Fibroblast of skin of right biceps (primary cell): ENCODE data around the gene NPDC1.
"Not testable (repeated sequence)": the region's sequence is repeated elsewhere in the genome, so short reads cannot be mapped to it uniquely, and the experiment has no call there.

Source experiments
- DNase-seq: peaks from one replicate; pipeline ENCODE4 v3.0.0-alpha.2; 2013

The NPDC1 gene

DNA sequence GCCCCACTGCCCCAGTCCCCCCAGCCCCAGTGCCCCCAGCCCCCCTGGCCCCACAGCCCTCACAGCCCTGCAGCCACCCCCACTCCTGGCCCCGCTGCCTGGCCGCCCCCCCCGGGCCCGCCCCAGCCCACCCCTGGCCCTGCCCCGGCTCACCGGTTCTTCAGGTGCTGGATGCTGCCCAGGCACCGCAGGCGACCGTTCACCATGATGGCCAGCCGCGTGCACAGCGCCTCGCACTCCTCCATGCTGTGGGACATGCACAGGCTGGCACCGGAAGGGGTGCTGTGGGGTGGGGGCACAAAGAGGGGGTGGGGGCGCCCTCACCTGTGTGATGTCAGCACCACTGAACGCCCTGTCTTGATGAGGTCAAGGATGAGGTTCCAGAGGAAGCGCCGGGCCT lies 36.8 kb downstream of the NPDC1 start:
- DNase-seq: no peak

DNA sequence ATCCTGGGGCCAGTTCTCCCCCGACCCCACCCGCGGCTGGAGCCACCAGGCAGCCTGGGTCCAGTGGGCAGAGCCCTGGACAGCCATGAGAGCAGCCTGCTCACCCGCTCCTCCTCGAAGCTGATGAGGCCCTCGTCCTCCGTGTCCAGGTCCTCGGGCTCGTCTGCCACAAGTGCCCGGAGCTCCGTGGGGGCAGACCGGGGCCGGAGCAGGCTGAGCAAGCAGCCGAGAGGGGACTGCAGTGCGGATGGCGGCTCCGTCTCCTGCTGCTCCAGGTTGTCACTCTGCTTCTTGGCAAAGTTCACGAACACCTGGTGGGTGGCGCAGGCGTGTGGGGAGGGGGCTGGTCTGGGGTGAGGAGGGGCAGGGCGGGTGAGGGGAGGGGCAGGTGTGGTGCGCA lies 37.7 kb downstream of the NPDC1 start:
- no peak for DNase-seq

DNA sequence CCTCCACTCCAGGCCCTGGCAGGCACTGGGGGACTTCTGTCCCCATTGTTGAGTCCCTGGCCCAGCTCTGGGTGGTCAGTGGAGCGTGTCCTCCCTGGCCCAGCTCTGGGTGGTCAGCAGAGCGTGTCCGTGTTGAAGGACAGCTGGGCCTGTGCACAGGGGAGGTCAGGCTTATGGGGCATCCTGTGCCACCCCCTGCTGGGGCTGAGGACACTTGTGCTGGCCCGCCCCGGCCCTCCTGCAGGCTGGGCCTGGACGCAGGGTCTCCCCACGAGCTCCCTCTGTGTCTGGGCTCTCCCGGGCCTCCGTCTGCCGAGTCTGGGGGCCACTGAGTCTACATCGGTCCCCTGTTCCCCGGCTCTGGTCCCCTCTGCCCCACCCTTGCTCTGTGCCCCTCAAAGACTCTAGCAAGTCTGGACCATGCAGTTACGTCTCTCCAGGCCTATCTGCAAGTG lies 38.1 kb downstream of the NPDC1 start:
- DNase-seq: no peak

DNA sequence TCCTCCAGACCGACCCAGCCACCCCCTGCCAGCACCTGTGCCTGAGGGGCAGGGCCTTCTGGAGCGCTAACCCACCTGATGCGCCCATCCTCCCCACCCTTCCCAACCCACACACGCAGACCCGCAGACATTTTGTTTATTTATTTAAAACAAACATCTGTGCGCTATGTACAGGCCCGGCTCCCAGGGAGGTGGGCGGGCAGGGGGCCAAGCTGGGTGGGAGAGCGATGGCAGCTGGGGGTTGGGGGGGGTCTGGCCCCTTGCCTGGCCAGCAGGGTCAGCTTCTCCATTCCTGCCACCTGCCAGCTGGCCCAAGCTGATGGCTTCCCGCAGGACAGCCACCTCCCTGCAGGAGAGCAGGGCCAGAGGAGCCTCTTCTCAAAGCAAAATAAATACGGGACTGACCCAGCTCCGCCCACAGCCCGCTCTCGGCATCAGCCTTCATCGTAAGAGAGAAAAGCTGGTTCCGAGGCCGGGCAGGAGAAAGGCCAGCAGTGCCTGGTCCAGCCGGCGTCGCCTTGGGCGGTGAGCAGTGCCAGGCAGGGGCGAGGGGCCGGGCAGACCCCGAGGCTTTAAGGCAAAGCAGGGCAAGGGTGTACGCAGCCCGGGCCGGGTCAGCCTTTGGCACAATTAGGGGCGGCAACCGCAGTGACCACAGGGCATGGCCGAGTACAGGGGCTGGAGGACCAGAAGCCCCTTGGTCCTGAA lies 38.7 kb downstream of the NPDC1 start:
- no peak for DNase-seq

DNA sequence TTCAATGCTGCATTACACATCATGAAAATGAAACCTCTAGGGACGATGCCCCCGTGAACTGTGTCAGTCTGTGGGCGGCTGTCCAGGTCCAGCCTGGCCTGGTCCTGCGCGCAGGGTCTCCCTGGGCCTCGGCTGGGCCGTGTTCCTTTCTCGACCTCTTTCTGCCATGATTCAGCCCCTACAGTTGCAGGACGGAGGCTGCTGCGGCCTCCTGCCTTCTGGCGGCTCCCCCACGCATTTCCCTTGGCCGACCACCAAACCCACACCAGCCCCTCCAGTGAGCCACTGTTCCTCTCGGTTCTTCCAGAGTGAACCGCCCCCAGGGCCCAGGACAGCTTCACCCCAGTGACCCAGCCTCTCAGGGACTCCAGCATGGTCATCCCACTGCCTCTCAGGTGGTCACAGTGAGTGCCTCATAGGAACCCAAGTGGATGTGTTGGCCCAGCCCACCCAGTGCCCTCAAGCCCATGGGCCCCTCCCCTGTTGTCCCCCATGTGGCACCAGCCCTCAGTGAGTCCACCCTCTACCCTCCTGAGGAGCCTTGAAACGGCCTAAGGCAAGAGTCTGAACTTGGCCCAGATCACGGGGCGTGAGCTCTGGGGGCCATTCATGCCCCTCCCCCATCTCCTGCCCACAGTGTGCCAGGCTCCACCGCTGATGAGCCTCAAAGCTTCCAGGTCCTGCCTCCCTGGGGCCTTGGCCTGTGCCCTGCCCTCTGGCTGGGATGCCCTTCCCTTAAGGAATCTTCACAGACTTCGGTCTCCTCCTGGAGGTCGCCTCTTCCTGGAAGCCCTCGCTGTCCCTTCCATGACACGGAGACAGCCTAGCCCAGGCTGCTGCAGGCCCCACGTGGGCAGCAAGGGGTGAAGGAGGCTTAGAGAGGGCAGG lies 39.6 kb downstream of the NPDC1 start:
- DNase-seq: no peak

DNA sequence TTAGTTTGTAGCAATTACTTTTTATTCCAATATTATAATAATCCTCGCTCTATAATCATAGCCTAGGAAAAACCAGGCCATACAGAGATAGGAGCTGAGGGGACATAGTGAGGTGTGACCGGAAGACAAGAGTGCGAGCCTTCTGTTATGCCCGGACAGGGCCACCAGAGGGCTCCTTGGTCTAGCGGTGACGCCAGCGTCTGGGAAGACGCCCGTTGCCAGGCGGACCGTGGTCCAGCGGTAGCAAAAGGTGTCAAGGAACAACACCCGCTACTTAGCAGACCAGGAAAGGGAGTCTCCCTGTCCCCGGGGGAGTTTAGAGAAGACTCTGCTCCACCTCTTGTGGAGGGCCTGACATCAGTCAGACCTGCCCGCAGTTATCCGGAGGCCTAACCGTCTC lies 41.7 kb downstream of the NPDC1 start:
- not testable (repeated sequence) for DNase-seq

DNA sequence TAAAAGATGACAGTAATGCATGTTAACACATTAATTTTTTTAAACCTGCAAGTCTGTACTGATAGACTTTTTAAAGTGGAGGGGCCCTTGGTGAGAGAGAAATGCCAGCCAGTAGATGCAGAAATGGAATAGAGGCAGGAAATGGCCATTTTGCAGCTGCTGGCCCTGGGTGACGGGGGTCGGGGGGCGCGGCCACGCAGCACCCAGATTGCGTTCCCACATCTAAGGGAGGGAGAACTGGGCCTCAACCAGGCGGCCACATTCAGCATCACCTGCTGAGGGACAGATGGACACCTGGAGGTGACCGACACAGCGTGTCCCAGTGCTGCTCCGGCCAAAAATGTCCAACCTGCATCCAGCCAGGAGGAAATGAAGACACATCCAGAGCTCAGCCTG lies 43.3 kb downstream of the NPDC1 start:
- DNase-seq: no peak

DNA sequence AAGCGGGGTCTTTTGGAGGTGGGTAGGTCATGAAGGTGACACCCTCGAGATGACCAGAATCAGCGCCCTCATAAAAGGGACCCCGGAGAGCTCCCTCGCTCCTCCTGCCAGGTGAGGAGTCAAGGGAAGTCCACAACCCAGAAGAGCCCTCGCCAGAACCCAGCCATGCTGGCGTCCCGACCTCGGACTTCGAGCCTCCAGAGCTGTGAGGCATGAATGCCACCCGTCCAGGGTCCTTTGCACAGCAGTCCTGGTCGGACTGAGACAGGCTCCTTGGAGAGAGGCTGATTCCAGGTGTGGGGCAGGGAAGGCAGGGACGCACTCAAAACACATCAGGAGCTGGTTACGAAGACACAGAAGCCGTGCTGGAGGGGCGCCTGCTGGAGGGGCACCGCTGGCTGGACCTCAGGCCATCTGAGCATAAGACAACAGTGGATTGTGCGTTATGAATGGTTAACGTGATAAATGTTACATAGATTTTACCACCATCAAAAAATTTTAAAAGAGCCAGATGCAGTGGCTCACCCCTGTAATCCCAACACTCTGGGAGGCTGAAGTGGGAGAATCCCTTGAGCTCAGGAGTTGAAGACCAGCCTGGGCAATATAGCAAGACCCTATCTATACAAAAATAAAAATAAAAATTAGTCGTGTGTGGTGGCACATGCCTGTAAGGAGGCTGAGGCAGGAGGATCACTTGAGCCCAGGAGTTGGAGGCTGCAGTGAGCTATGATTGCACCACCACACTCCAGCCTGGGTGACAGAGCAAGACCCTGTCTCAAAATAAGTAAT lies 43.9 kb downstream of the NPDC1 start:
- no peak for DNase-seq

DNA sequence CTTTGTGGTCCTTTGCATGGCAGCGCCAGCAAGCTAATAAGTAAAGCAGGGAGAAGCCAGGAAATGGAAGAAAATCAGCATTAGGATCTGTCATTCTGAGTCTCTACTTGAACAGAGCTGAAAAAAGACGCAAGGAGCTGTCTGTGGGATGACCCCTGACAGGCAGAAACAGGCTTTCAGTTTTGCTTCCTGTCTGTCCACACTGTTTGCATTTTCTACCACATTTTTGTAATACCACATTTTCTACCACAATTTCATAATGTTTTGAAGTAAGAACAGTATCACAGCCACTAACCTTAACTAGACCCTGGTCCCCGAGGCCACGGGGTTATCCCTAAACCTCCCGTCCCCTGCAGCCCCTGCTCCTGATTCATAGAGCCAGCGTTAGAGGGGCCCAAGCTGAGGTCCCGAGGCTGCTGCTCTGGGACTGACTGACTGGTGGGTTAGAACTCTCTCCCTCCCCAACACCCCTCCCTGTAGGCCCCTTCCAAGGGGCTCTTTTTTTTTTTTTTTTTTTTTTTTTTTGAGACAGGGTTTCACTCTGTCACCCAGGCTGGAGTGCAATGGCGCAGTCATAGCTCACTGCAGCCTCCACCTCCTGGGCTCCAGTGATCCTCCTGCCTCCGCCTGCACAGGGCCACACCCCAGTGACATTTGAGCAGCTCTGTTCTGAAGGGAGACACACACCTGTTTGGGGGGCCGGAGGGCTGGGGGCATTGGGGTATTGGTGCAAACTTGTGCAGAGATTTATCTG lies 45.6 kb downstream of the NPDC1 start:
- DNase-seq: peak; percentile 53

DNA sequence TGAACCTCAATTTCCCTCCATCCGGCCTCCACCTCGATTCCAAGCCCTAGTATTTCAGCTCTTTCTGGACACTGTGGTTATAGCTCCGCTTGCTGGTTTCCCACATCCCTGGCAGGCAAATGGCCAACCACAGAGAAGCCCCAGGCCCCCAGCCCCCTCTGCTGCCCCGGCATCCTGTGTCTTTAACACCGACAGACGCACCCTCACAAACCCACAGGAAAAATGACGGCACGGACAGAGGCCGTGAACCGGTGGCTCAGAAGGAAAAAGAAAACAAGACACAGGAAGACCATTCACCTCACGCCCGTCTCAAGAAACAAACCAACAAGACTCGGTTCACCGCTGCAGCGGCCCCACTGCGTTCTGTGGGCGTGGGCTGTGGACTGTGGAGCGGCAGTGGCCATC lies 48.1 kb downstream of the NPDC1 start:
- no peak for DNase-seq

DNA sequence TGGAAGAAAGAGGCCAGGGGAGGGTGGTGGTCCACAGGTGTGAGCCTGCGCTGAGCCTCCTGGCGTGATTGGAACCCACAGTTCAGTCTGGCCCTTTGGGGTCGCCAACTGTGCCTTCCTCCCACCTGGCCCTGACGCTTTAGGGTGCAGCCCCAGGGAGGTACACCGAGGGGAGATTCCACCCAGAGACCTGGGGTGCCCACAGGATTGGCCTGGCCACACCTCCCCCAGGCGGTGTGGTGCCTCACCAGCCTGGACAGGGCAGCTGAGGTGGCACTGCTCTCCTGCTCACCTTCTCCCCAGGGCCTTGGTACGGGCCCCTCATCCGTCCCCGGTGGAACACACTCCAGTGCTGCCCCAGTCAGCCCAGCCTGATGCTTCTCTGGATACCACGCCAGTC lies 48.6 kb downstream of the NPDC1 start:
- no peak for DNase-seq

DNA sequence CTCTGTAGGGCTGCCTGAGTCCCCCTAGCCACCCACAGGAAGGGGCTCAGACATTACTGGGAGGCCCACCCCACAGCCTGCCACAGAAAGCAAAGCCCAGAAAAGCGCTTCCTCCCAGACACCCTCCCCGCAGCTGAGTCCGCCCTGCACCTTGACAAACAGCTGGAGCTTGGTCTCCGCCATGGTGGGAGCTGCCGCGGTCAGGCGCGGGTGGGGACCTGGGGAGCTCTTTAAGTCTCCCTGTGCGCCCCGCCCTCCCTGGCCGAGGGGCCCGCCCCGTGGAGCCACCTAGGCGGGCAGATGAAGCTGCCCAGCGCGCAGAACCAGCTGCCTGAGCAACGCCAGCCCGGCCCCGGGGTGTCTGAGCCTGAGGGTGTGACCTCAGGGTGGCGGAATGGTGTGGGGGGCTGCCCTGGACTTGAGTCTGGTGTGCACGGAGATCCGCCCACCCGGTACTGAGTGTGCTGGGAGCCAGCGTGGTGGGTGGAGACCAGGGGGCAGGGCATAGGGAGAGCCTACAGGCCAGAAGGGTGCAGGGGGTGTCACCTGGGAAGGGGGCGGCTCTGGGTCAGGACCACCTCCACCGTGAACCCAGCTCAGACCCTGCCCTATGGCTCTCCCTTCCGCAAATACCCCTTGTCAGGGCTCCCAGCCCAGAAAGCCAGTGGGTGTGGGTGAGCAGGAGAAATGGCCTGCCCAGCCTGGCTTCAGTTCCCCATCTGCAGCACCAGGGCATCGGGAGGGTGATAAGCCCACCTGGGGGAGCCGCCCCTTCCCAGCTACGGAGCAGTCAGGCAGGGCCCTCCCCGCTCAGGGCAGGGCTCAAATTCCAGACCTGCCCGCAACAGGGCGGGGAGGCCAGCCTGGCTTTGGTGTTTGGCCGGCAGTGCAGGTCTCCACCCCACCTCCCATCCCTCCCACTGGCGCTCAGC lies 49.4 kb downstream of the NPDC1 start, which contains the start of gene CLIC3:
Gene CLIC3 (minus strand): TSS at position 208 of the 932 bp plus-strand sequence. CDS start 25 bp downstream, at position 183.
- no peak for DNase-seq

DNA sequence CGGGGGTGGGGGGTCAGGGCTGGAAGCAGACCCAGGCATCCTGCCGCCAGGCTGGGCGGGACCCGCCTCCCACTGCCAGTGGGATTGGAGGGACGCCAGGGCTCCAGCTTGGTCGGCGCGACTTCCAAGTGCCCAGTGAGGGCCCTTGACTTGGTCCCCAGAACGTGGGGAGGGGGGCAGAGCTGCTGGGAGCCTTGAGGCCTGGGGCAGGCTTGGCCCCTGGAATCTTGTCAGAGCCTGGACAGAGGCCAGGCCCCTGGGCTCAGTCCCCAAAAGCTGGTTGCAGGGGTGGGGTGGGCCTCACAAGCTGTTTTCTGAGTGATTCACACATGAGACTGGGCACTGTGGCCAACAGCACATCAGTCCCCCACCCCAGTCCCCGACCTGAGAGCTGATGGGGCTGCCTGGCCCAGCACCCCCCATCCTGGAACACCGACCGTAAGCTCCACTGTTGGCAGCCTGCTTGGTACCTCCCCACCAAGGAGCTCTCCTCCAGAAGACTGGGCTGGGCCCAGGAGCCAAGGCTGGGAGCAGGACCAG lies 50.1 kb downstream of the NPDC1 start:
- DNase-seq: peak; percentile 47

DNA sequence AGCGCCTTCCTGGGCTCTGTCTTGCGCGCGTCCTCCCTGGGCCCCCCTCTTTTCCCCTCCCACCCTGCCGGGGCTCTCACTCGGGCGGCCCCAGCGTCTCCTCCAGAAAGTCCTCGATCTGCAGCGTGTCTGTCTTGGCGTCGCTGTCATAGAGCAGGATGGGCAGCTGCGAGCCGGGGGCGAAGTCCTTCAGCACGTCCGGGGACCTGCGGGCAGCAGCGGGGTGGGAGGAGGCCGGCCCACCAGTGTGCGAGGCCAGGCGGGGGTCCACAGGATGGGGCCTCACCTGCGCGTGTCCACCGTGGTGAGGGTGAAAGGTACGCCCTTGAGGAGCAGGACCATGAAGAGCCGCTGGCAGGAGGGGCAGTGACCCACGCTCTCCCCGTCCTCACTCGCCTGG lies 50.6 kb downstream of the NPDC1 start:
- no peak for DNase-seq

DNA sequence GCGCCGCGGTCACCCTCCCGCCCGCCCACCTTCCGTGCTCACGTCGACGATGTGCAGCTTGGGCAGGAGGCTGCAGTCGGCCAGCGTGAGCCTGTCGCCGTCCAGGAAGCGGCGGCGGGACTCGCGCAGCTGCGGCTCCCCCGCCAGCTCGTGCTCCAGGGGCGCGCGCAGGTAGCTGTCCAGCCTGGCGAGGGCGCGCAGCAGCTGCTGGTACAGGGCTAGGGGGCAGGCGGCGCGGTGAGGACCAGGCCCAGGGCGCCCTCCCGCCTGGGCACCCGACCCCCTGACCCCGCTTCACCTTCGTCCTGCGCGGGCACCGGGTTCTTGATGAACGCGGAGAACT lies 51.1 kb downstream of the NPDC1 start:
- DNase-seq: no peak

DNA sequence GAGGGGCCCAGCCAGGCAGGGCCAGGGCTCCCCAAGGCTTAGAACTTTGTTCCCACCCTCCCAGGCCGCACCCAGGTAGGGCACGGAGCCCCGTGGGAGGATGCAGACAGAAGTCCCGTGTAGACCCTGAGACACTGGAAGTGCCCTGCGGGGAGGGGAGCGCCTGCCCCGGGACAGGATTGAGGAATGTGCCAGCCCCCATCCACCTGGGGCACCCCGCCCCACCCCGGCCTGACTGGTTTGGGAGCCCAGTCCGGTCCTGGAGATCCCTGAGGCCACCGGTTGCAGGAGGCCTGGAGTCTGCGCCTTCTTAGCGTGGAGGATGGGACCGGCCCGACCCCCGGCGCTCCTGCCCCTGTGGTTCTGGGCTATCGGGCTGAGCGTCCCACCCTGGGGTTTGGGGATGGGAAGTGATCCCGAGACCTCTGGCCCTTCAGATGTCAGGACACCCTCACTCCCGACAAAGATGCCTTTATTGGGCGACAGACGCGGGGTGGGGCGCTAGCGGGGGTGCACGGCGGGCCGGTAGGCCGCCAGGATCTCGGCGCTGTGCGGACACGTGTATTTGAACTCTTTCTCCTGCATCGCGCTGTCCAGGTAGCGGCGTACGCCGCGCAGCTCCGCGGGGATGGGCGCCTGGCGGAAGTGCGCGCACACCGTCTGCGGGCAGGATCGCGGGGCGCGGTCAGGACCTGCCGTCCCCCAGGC lies 51.6 kb downstream of the NPDC1 start:
- no peak for DNase-seq

DNA sequence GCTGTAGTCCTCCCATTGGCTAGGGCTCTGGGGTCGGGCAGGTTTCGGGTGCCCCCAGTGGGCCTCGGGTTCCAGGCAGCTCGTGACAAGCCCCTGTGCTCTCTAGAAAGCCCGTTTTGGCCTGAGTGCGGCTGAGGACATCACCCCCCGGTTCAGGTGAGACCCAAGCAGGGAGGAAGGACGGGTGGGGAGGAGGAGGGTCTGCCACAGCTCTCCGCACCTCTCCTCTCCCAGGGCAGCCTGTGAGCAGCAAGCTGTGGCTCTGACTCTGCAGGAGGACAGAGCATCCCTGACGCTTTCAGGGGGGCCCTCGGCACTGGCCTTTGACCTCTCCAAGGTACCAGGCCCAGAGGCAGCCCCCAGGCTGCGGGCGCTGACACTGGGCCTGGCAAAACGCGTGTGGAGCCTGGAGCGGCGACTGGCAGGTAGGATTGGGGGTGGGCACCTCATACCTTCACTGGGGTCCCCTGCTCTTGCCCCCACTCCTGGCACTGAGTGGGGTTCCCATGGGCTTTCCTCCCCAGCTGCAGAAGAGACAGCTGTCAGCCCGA lies 53.1 kb downstream of the NPDC1 start:
- no peak for DNase-seq

DNA sequence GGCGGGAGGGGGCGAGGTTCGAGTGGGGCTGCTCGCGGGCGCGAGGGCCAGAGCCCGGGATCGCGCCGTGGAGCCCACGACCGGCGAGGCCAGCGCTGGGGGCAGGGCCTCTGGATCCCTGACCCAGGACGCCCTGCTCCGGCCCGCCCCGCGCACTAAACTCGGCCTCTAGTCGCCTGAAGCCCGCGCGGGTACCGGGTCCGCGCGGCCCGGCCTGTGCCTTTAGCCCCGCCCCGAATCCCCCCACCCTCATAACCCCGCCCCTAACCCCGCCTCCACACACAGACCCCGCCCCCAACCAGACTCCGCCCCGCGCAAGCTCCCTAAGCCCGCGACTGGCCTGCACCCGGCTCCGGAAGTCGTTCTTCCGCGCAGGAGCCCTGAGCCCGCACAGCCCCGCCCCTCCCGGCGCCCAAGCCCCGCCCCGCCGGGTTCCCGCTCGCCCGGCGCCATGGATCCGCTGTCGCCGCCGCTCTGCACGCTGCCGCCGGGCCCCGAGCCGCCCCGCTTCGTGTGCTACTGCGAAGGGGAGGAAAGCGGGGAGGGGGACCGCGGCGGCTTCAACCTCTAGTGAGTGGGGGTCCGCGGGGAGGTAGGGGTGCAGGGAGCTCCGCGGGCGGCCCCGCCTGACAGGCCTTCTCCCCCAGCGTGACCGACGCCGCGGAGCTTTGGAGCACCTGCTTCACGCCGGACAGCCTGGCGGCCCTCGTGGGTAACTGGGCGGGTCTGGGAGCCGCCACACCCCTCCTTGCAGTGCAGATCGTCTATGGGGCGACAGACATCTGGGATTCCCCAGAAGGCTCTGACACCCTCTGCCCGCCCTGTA lies 53.8 kb downstream of the NPDC1 start, which contains the start of gene PAXX:
Gene PAXX (plus strand): TSS at position 430 of the 826 bp plus-strand sequence. CDS start 22 bp downstream, at position 452.
- DNase-seq: peak; percentile 88
